SK-N-SH treated with all-trans-retinoic acid at 6 μM for 48 hours (cell line): ENCODE results near the gene USP40.

Source experiments
- ATAC-seq: fragments of 200-7000 bp; cut with Tn5 transposase; 3 replicates; pipeline ENCODE4 v1.9.1; 2020; ENCODE audit warnings: mild to moderate bottlenecking, moderate library complexity
- ARNTL ChIP-seq: fragments of 450-650 bp; formaldehyde crosslinking; IDR thresholded peaks from 2 replicates; pipeline ENCODE4 v1.5.0; 2020; ENCODE audit warnings: low read depth, mild to moderate bottlenecking, moderate library complexity, borderline replicate concordance
- BACH2 ChIP-seq: fragments of 250-450 bp; sonication (Bioruptor Pico); IDR thresholded peaks from 2 replicates; pipeline ENCODE4 v1.9.0; 2021; ENCODE audit warnings: mild to moderate bottlenecking, borderline replicate concordance
- CREB5 ChIP-seq: fragments of 250-450 bp; sonication (Bioruptor Pico); IDR thresholded peaks from 2 replicates; pipeline ENCODE4 v1.5.1; 2020; ENCODE audit warnings: low read depth, mild to moderate bottlenecking, moderate library complexity
- CSDC2 ChIP-seq: fragments of 250-450 bp; sonication (Bioruptor Pico); IDR thresholded peaks from 2 replicates; pipeline ENCODE4 v1.5.0; 2020; ENCODE audit warnings: mild to moderate bottlenecking, moderate library complexity
- CSRNP3 ChIP-seq: fragments of 250-450 bp; sonication (Bioruptor Pico); IDR thresholded peaks from 2 replicates; pipeline ENCODE4 v1.5.1; 2021; ENCODE audit warnings: mild to moderate bottlenecking, moderate library complexity
- ESRRG ChIP-seq: fragments of 250-450 bp; sonication (Bioruptor Pico); IDR thresholded peaks from 2 replicates; pipeline ENCODE4 v1.6.1; 2021; ENCODE audit warnings: mild to moderate bottlenecking
- GLIS3 ChIP-seq: fragments of 250-450 bp; sonication (Bioruptor Pico); IDR thresholded peaks from 2 replicates; pipeline ENCODE4 v1.5.0; 2020; ENCODE audit warnings: mild to moderate bottlenecking, moderate library complexity
- ISL1 ChIP-seq: fragments of 250-450 bp; sonication (Bioruptor Pico); IDR thresholded peaks from 2 replicates; pipeline ENCODE4 v2.1.2; 2022; ENCODE audit warnings: mild to moderate bottlenecking, moderate library complexity
- PATZ1 ChIP-seq: fragments of 250-450 bp; sonication (Bioruptor Pico); IDR thresholded peaks from 2 replicates; pipeline ENCODE4 v1.8.0; 2020; ENCODE audit warnings: mild to moderate bottlenecking, moderate library complexity, borderline replicate concordance
- POU6F1 ChIP-seq: fragments of 250-450 bp; sonication (Bioruptor Pico); IDR thresholded peaks from 2 replicates; pipeline ENCODE4 v1.8.0; 2021; ENCODE audit warnings: low read depth, mild to moderate bottlenecking, moderate library complexity, borderline replicate concordance
- PPARA ChIP-seq: fragments of 250-450 bp; sonication (Bioruptor Pico); IDR thresholded peaks from 2 replicates; pipeline ENCODE4 v1.5.0; 2020; ENCODE audit warnings: mild to moderate bottlenecking, borderline replicate concordance
- RARB ChIP-seq: fragments of 250-450 bp; sonication (Bioruptor Pico); IDR thresholded peaks from 2 replicates; pipeline ENCODE4 v1.8.0; 2021; ENCODE audit warnings: mild to moderate bottlenecking, moderate library complexity
- SNAI2 ChIP-seq: fragments of 250-450 bp; sonication (Bioruptor Pico); IDR thresholded peaks from 2 replicates; pipeline ENCODE4 v1.5.0; 2020; ENCODE audit warnings: mild to moderate bottlenecking, moderate library complexity
- TOX ChIP-seq: fragments of 250-450 bp; sonication (Bioruptor Pico); IDR thresholded peaks from 2 replicates; pipeline ENCODE4 v1.8.0; 2021; ENCODE audit warnings: mild to moderate bottlenecking, moderate library complexity, borderline replicate concordance
- ZFP30 ChIP-seq: fragments of 450-650 bp; formaldehyde crosslinking; IDR thresholded peaks from 2 replicates; pipeline ENCODE4 v1.5.0; 2022; ENCODE audit warnings: mild to moderate bottlenecking, moderate library complexity
- ZNF565 ChIP-seq: fragments of 450-650 bp; formaldehyde crosslinking; conservative IDR thresholded peaks from 2 replicates; pipeline ENCODE4 v1.5.0; 2020; ENCODE audit warnings: low read depth, mild to moderate bottlenecking, moderate library complexity

The USP40 gene

GRCh38 chr2:233429175-233429897 is 137.2 kb downstream of the USP40 start:
- TF ChIP-seq RARB (CRISPR knock-in tag), result no peak
- TF ChIP-seq PPARA (CRISPR knock-in tag), result no peak
- no peak for TF ChIP-seq BACH2 (CRISPR knock-in tag)
- TF ChIP-seq ISL1 (CRISPR knock-in tag), result no peak
- TF ChIP-seq CSDC2, result no peak
- TF ChIP-seq ARNTL (CRISPR knock-in tag), result no peak
- TF ChIP-seq PATZ1 (CRISPR knock-in tag), result no peak
- peak; percentile 25 for ATAC-seq

- ATAC-seq, result no peak
- no peak for TF ChIP-seq CSDC2
- no peak for TF ChIP-seq SNAI2 (CRISPR knock-in tag)
- no peak for TF ChIP-seq ZFP30 (CRISPR knock-in tag)
- no peak for TF ChIP-seq ISL1 (CRISPR knock-in tag)
- no peak for TF ChIP-seq ESRRG (CRISPR knock-in tag)
- TF ChIP-seq ZNF565 (CRISPR knock-in tag), result no peak
- no peak for TF ChIP-seq POU6F1 (CRISPR knock-in tag)
- no peak for TF ChIP-seq PATZ1 (CRISPR knock-in tag)
- TF ChIP-seq GLIS3 (CRISPR knock-in tag), result no peak
- no peak for TF ChIP-seq BACH2 (CRISPR knock-in tag)
- TF ChIP-seq ARNTL (CRISPR knock-in tag), result no peak
- no peak for TF ChIP-seq CREB5 (CRISPR knock-in tag)
Observed at GRCh38 chr2:233428438-233428837, 138.1 kb downstream of the USP40 start.

- ATAC-seq, result no peak
- TF ChIP-seq CREB5 (CRISPR knock-in tag) (no peak), RARB (CRISPR knock-in tag) (no peak), PPARA (CRISPR knock-in tag) (no peak), ISL1 (CRISPR knock-in tag) (no peak), CSRNP3 (no peak), BACH2 (CRISPR knock-in tag) (no peak), TOX (no peak), PATZ1 (CRISPR knock-in tag) (no peak), ESRRG (CRISPR knock-in tag) (no peak)
Observed at GRCh38 chr2:233428008-233428407, 138.6 kb downstream of the USP40 start.
